HepG2 (cell line): ENCODE data around the gene SEMA7A. TPM values are rescaled to one million over a fixed set of nuclear protein-coding genes. Genes with fewer than 3 reads are reported as not detected.
A peak's percentile ranks its signal among the peaks of the same experiment; 100 is the strongest.

Experiments used
- AFF4 ChIP-seq: sonication (generic); formaldehyde crosslinking; IDR thresholded peaks from 2 replicates; pipeline ENCODE4 v1.4.0; 2020; ENCODE audit warnings: missing genetic modification reagents
- BRCA1 ChIP-seq: sonication (generic); formaldehyde crosslinking; IDR thresholded peaks from 2 replicates; pipeline ENCODE4 v1.4.0; 2020; ENCODE audit warnings: missing genetic modification reagents
- CCDC6 ChIP-seq: sonication (generic); formaldehyde crosslinking; IDR thresholded peaks from 2 replicates; pipeline ENCODE4 v1.8.1; 2022; ENCODE audit warnings: mild to moderate bottlenecking, missing genetic modification reagents, moderate library complexity
- CHD4 ChIP-seq: fragments of 200-600 bp; sonication (generic); IDR thresholded peaks from 2 replicates; pipeline ENCODE4 v1.7.0; 2017; ENCODE audit warnings: mild to moderate bottlenecking, low read length, borderline replicate concordance
- DNMT3B ChIP-seq: conservative IDR thresholded peaks from 2 replicates; pipeline ENCODE4 v1.6.1; 2016; ENCODE audit warnings: missing biosample characterization, control low read depth
- NR2F6 ChIP-seq, 2 experiments: IDR thresholded peaks; 2 replicates each; pipeline ENCODE4 v1.6.1; 2016; ENCODE audit warnings: antibody characterized with exemption in 1 of 2, mild to moderate bottlenecking in 1 of 2
- SKIL ChIP-seq: sonication (generic); formaldehyde crosslinking; IDR thresholded peaks from 2 replicates; pipeline ENCODE4 v1.8.0; 2022; ENCODE audit warnings: missing genetic modification reagents, mild to moderate bottlenecking, moderate library complexity, borderline replicate concordance
- TBL1XR1 ChIP-seq: fragments of 150-350 bp; IDR thresholded peaks from 2 replicates; pipeline ENCODE4 v1.6.1; 2014; ENCODE audit warnings: borderline replicate concordance, low read length; ENCODE audit not compliant: partially characterized antibody
- ZBTB38 ChIP-seq: sonication (generic); formaldehyde crosslinking; IDR thresholded peaks from 2 replicates; pipeline ENCODE4 v1.5.1; 2020; ENCODE audit warnings: mild to moderate bottlenecking, missing genetic modification reagents
- ZBTB43 ChIP-seq: sonication (generic); formaldehyde crosslinking; conservative IDR thresholded peaks from 2 replicates; pipeline ENCODE4 v1.4.0; 2020; ENCODE audit warnings: missing genetic modification reagents
- ZNF501 ChIP-seq: sonication (generic); formaldehyde crosslinking; IDR thresholded peaks from 2 replicates; pipeline ENCODE4 v1.5.1; 2020; ENCODE audit warnings: mild to moderate bottlenecking, moderate library complexity, missing genetic modification reagents
- polyA plus RNA-seq, 8 experiments: library from polyadenylated mRNA; depleted of rRNA in 3 of 8; stranded (reverse) in 7 of 8; unstranded in 1 of 8; fragments of >200 nt; fragmentation: Illumina TruSeq in 4 of 8; extraction: Trizol in 4 of 8; gene quantifications; 2 replicates each; pipeline versions ENCODE4 v1.2.1 to v1.2.3, GENCODE V29; 2011 to 2016; ENCODE audit warnings: low read depth in 4 of 8, missing spikeins in 1 of 8, mixed read lengths in 1 of 8; ENCODE audit not compliant: insufficient read depth in 1 of 8
- total RNA-seq, 5 experiments: library from RNA; depleted of rRNA; stranded (reverse); fragments of >200 nt; fragmentation: Illumina TruSeq; extraction: Trizol; gene quantifications; 2 replicates each; pipeline ENCODE4 v1.2.3, GENCODE V29; 2016; ENCODE audit warnings: low read depth in 1 of 5
- TF ChIP-seq, protein P1 (sequence below): sonication (generic); formaldehyde crosslinking; IDR thresholded peaks from 2 replicates; pipeline ENCODE4 v1.4.0; 2020; ENCODE audit warnings: mild to moderate bottlenecking, missing genetic modification reagents
- TF ChIP-seq, protein P2 (sequence below): sonication (generic); formaldehyde crosslinking; IDR thresholded peaks from 2 replicates; pipeline ENCODE4 v1.5.1; 2020; ENCODE audit warnings: mild to moderate bottlenecking, missing genetic modification reagents, borderline replicate concordance

Gene SEMA7A
- total and polyA plus RNA-seq, 2 of the 13 experiments (the other 11 are each of a cell fraction or from before 2014, with no cell fraction given), result 9.0 to 15.8 TPM

DNA sequence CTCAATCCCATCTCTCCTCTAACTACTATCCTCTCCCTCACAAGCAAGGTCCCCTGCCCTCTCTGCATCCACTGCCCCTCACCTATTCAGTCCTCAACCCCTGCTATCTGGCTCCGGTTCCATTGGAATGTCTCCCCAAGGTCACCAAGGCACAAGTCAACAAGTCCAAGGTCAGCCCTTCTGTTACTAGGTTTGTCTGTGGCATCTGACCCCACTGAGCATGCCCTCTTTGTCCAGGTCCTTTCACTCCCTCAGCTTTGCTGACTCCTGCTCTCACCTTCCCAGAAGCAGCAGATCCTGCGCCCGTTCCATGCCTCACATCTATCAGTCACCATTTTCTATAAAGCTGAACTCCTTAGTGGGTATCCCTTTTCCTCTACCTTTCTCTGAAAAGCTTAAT, 8.3 kb upstream of the SEMA7A start (continued):
- TF ChIP-seq, protein P1, sequence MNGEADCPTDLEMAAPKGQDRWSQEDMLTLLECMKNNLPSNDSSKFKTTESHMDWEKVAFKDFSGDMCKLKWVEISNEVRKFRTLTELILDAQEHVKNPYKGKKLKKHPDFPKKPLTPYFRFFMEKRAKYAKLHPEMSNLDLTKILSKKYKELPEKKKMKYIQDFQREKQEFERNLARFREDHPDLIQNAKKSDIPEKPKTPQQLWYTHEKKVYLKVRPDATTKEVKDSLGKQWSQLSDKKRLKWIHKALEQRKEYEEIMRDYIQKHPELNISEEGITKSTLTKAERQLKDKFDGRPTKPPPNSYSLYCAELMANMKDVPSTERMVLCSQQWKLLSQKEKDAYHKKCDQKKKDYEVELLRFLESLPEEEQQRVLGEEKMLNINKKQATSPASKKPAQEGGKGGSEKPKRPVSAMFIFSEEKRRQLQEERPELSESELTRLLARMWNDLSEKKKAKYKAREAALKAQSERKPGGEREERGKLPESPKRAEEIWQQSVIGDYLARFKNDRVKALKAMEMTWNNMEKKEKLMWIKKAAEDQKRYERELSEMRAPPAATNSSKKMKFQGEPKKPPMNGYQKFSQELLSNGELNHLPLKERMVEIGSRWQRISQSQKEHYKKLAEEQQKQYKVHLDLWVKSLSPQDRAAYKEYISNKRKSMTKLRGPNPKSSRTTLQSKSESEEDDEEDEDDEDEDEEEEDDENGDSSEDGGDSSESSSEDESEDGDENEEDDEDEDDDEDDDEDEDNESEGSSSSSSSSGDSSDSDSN (CRISPR knock-in tag), result peak; percentile 44; the same call in 1 of the 2 replicates
- TF ChIP-seq TBL1XR1 (peak; percentile 97), ZBTB38 (CRISPR knock-in tag) (no peak), CCDC6 (CRISPR knock-in tag) (no peak), ZNF501 (no peak), SKIL (CRISPR knock-in tag) (peak; percentile 99), BRCA1 (no peak), NR2F6 (IDR thresholded peaks at IDR 0.05) (peak; percentile 84), NR2F6 (CRISPR knock-in tag; IDR thresholded peaks at IDR 0.05) (peak; percentile 96), ZBTB43 (CRISPR knock-in tag) (0 out of 2 replicates have a peak, but pooled peaks have one; percentile 37), CHD4 (no peak), AFF4 (CRISPR knock-in tag) (no peak), DNMT3B (CRISPR knock-in tag) (no peak)
- TF ChIP-seq, protein P2, sequence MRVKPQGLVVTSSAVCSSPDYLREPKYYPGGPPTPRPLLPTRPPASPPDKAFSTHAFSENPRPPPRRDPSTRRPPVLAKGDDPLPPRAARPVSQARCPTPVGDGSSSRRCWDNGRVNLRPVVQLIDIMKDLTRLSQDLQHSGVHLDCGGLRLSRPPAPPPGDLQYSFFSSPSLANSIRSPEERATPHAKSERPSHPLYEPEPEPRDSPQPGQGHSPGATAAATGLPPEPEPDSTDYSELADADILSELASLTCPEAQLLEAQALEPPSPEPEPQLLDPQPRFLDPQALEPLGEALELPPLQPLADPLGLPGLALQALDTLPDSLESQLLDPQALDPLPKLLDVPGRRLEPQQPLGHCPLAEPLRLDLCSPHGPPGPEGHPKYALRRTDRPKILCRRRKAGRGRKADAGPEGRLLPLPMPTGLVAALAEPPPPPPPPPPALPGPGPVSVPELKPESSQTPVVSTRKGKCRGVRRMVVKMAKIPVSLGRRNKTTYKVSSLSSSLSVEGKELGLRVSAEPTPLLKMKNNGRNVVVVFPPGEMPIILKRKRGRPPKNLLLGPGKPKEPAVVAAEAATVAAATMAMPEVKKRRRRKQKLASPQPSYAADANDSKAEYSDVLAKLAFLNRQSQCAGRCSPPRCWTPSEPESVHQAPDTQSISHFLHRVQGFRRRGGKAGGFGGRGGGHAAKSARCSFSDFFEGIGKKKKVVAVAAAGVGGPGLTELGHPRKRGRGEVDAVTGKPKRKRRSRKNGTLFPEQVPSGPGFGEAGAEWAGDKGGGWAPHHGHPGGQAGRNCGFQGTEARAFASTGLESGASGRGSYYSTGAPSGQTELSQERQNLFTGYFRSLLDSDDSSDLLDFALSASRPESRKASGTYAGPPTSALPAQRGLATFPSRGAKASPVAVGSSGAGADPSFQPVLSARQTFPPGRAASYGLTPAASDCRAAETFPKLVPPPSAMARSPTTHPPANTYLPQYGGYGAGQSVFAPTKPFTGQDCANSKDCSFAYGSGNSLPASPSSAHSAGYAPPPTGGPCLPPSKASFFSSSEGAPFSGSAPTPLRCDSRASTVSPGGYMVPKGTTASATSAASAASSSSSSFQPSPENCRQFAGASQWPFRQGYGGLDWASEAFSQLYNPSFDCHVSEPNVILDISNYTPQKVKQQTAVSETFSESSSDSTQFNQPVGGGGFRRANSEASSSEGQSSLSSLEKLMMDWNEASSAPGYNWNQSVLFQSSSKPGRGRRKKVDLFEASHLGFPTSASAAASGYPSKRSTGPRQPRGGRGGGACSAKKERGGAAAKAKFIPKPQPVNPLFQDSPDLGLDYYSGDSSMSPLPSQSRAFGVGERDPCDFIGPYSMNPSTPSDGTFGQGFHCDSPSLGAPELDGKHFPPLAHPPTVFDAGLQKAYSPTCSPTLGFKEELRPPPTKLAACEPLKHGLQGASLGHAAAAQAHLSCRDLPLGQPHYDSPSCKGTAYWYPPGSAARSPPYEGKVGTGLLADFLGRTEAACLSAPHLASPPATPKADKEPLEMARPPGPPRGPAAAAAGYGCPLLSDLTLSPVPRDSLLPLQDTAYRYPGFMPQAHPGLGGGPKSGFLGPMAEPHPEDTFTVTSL (CRISPR knock-in tag), result peak; percentile 60; the same call in 1 of the 2 replicates
